Left cardiac atrium (tissue), 2 donors: ENCODE results near the gene SUMF2. TPM values are rescaled to one million over a fixed set of nuclear protein-coding genes. Genes with fewer than 3 reads are reported as not detected.

ENCODE experiments used
- total RNA-seq, 2 donors: library from RNA; stranded (reverse); fragmentation: NEBNext Ultra II Directional; extraction: Animal tissue kit (Norgen Biotek cat#: 25700); gene quantifications; one replicate each; pipeline ENCODE4 v1.2.1, GENCODE V29; 2021
- donor health status: DM: no; HTN: yes; CAD: no; lungs with severe emphysema.
- donor health status: DM: yes; HTN: yes; CAD: no.

The SUMF2 gene
- total RNA-seq, 2 donors from 2014 or later = 50.6 to 52.5 TPM

Other genes with a start within 250 kb of the SUMF2 start
- gene SEPTIN14, start 201.5 kb upstream of the SUMF2 start, total RNA-seq = not detected
- gene ZNF713, start 176.8 kb upstream of the SUMF2 start, total RNA-seq = 1 to 10 TPM; 1.9 to 2.5 TPM
- 10 to 100 TPM; 17.9 to 18.8 TPM for gene MRPS17, start 112.4 kb upstream of the SUMF2 start, total RNA-seq
- gene NIPSNAP2, start 99.7 kb upstream of the SUMF2 start, total RNA-seq = 100 to 1,000 TPM; 196 to 205 TPM
- 10 to 100 TPM in 1 of 2 donors, 1 to 10 TPM in 1; 7.5 to 13.3 TPM for gene PSPH, start 12.8 kb upstream of the SUMF2 start, total RNA-seq
- gene CCT6A, start 12.5 kb upstream of the SUMF2 start, total RNA-seq = 10 to 100 TPM; 61.9 to 74.9 TPM
- gene PHKG1, start 28.7 kb downstream of the SUMF2 start, total RNA-seq = 10 to 100 TPM; 21.9 to 25.3 TPM
- 100 to 1,000 TPM; 430 to 503 TPM for gene CHCHD2, start 42.2 kb downstream of the SUMF2 start, total RNA-seq
- gene NUPR2, start 52.1 kb downstream of the SUMF2 start, total RNA-seq = not detected